Heart left ventricle (tissue), 16 donors: ENCODE results near the gene PROSER1. TPM values are rescaled to one million over a fixed set of nuclear protein-coding genes. Genes with fewer than 3 reads are reported as not detected.
"Not testable (repeated sequence)": the region's sequence is repeated elsewhere in the genome, so short reads cannot be mapped to it uniquely, and the experiment has no call there.

Experiments
- ATAC-seq, 4 donors: fragments of 200-7000 bp; cut with Tn5 transposase; one replicate each; pipeline ENCODE4 v1.9.1; 2020 to 2022; ENCODE audit warnings: moderate library complexity in 4 of 4, mild to moderate bottlenecking in 3 of 4, moderate number of reproducible peaks in 1 of 4
- DNase-seq, 5 donors: peaks; one replicate each; pipeline ENCODE4 v3.0.0-alpha.2; 2020
- H3K27ac ChIP-seq, 12 donors: fragments of 200-600 bp; sonication (generic) in 4 of 12; one replicate each; pipeline versions ENCODE4 v1.5.0 to v1.8.0; 2016 to 2022; ENCODE audit warnings: mild to moderate bottlenecking in 2 of 12
- H3K27me3 ChIP-seq, 9 donors: fragments of 200-600 bp; sonication (generic) in 2 of 9; one replicate each; pipeline versions ENCODE4 v1.5.1 to v1.8.0; 2016 to 2022; ENCODE audit warnings: mild to moderate bottlenecking in 3 of 9
- H3K36me3 ChIP-seq, 9 donors: fragments of 200-600 bp; sonication (generic) in 2 of 9; one replicate each; pipeline versions ENCODE4 v1.5.0 to v1.8.0; 2018 to 2022; ENCODE audit warnings: mild to moderate bottlenecking in 2 of 9
- H3K4me1 ChIP-seq, 12 donors: fragments of 200-600 bp; sonication (generic) in 4 of 12; one replicate each; pipeline versions ENCODE4 v1.5.0 to v1.8.0; 2016 to 2022; ENCODE audit warnings: mild to moderate bottlenecking in 3 of 12
- H3K4me3 ChIP-seq, 12 donors: fragments of 200-600 bp; sonication (generic) in 4 of 12; one replicate each; pipeline versions ENCODE4 v1.5.0 to v1.8.0; 2017 to 2022; ENCODE audit warnings: mild to moderate bottlenecking in 9 of 12, moderate library complexity in 4 of 12
- H3K9me3 ChIP-seq, 12 donors: fragments of 200-600 bp; sonication (generic) in 4 of 12; one replicate each; pipeline versions ENCODE4 v1.5.0 to v1.8.0; 2016 to 2022; ENCODE audit warnings: mild to moderate bottlenecking in 1 of 12
- CTCF ChIP-seq, 12 donors: fragments of 200-600 bp; sonication (generic) in 4 of 12; IDR thresholded peaks; one replicate each; pipeline versions ENCODE4 v1.5.0 to v1.8.0; 2018 to 2022; ENCODE audit warnings: antibody characterized with exemption in 12 of 12, mild to moderate bottlenecking in 5 of 12
- POLR2A ChIP-seq, 2 donors: fragments of 450-650 bp; IDR thresholded peaks; one replicate each; pipeline ENCODE4 v1.6.1; 2017; ENCODE audit warnings: antibody characterized with exemption in 2 of 2, mild to moderate bottlenecking in 2 of 2, moderate library complexity in 2 of 2
- WGBS, 4 donors: extraction: QIAGEN DNeasy Blood & Tissue Kit in 2 of 4; methylation state at CpG; one replicate each; pipeline versions ENCODE4 v1.1.5 to v1.1.7; 2013 to 2018; 5-methylcytosine and 5-hydroxymethylcytosine counted together
- intact Hi-C, 10 donors: fragments of 100-400 bp; cut with DNase I; formaldehyde crosslinking; loops; one replicate each; pipeline versions ENCODE4 v1.11.1 to v1.14.2; 2022
- polyA plus RNA-seq, 2 donors: library from polyadenylated mRNA; stranded (reverse); fragments of 200-250 nt; gene quantifications; one replicate each; pipeline ENCODE4 v1.2.3, GENCODE V29; 2013
- total RNA-seq, 9 donors: library from RNA; depleted of rRNA in 2 of 9; stranded (reverse); fragments of >200 nt in 2 of 9; fragmentation: NEBNext Ultra II Directional in 3 of 9; extraction: Animal tissue kit (Norgen Biotek cat#: 25700) in 3 of 9; gene quantifications; one replicate each; pipeline versions ENCODE4 v1.1.0 to v1.2.4, GENCODE V29; 2016 to 2023
- donor health status: ischemic (EF 13 %, LVEDD 7.1; RV severe dilation, severe dysfunction).
- donor health status: healthy with polysubstance abuse.
- donor health status: DM: no; HTN: yes; CAD: no.
- donor health status: DM: no; HTN: no; CAD: no.
- donor health status: ischemic (EF 25% LVEDD 6.9; RV normal size, moderate dysfunction).
- donor health status: ischemic (EF 25% LVEDD 5.7; RV mildly dilated, moderate dysfunction).
- donor health status: healthy.
- donor health status: DM: yes; HTN: yes; CAD: no.
- donor health status: ischemic (EF 35%, LVEDD 5.7; RV mildly dilated, moderate dysfunction).
- donor health status: nonischemic (EF 11% LVEDD 7.7; RV severe dilation, severe dysfunction).
- donor health status: DM: yes; HTN: yes; CAD: no.
- donor health status: PGD.
- donor health status: ischemic (EF 29% LVEDD 5.4; RV normal size, mild dysfunction).
- donor health status: nonischemic (EF 23%, LVEDD 6.1; RV moderate dilation, normal function).

Gene PROSER1
- total and polyA plus RNA-seq, 11 donors, result 7.8 to 22.2 (median 15.5) TPM

- WGBS, 4 donors, result 85 to 97% (median 87%) methylated on average over 1 of the region's 1 CpG
- ATAC-seq, result no peak
Measured at GRCh38 chr13:39016087-39016486, 21.8 kb downstream of the PROSER1 start.

GRCh38 chr13:39013462-39013861, 24.4 kb downstream of the PROSER1 start:
- Histone ChIP-seq H3K27ac (no peak overlapping the region), H3K4me3 (no peak overlapping the region), H3K4me1 (no peaks in the 10 kb centered on the region), H3K36me3 (peaks cover 0 to 97% (median 84%) of the 10 kb centered on the region in 9 donors), H3K27me3 (no peaks in the 10 kb centered on the region), H3K9me3 (no peaks in the 10 kb centered on the region)
- TF ChIP-seq CTCF (IDR thresholded peaks at IDR 0.05) (no peak), POLR2A (IDR thresholded peaks at IDR 0.05) (no peak)
- DNase-seq (no peak), ATAC-seq (no peak)
- intact Hi-C loops, result no loop called here
- WGBS, 4 donors, result 67 to 72% (median 70%) methylated on average over 5 of the region's 5 CpGs

More at GRCh38 chr13:39016087-39016486, 21.8 kb downstream of the PROSER1 start:
- H3K4me3 ChIP-seq, result no peak overlapping the region
- H3K9me3 ChIP-seq, result no peaks in the 10 kb centered on the region
- no peaks in the 10 kb centered on the region for H3K27me3 ChIP-seq
- intact Hi-C loops, result no loop called here
- no peak for TF ChIP-seq POLR2A (IDR thresholded peaks at IDR 0.05)
- no peak for TF ChIP-seq CTCF (IDR thresholded peaks at IDR 0.05)
- no peak overlapping the region for H3K27ac ChIP-seq
- DNase-seq, result no peak
- no peaks in the 10 kb centered on the region for H3K4me1 ChIP-seq
- H3K36me3 ChIP-seq, result peaks cover 0 to 98% (median 86%) of the 10 kb centered on the region in 9 donors

- Histone ChIP-seq H3K9me3 (no peaks in the 10 kb centered on the region), H3K36me3 (peaks cover 0 to 97% (median 82%) of the 10 kb centered on the region in 9 donors), H3K4me3 (no peak overlapping the region), H3K27me3 (no peaks in the 10 kb centered on the region), H3K4me1 (no peaks in the 10 kb centered on the region), H3K27ac (no peak overlapping the region)
- TF ChIP-seq CTCF (IDR thresholded peaks at IDR 0.05), result peak in 1 of 12 donors; percentile 9
- TF ChIP-seq POLR2A (IDR thresholded peaks at IDR 0.05), result no peak
- ATAC-seq (no peak), DNase-seq (no peak)
- intact Hi-C loops, result no loop called here
- 81 to 88% (median 83%) methylated on average over 7 of the region's 7 CpGs for WGBS, 4 donors
Measured at GRCh38 chr13:39012608-39013007, 25.3 kb downstream of the PROSER1 start.

- H3K4me3 ChIP-seq, H3K27ac ChIP-seq, ATAC-seq, H3K27me3 ChIP-seq, H3K4me1 ChIP-seq, DNase-seq, H3K9me3 ChIP-seq, intact Hi-C loops: not testable (repeated sequence)
- 82 to 96% (median 88%) methylated on average over 16 to 29 of the region's 29 CpGs for WGBS, 4 donors
- peaks cover 0 to 39% (median 21%) of the 10 kb centered on the region in 9 donors for H3K36me3 ChIP-seq
Measured at GRCh38 chr13:39006371-39007111, 31.3 kb downstream of the PROSER1 start.
